K562 (cell line): ENCODE measurements around the gene CRYBA1. TPM values are rescaled to one million over a fixed set of nuclear protein-coding genes. Genes with fewer than 3 reads are reported as not detected.

Experiments used
- FIP1L1 ChIP-seq: fragments of 200-400 bp; formaldehyde crosslinking; IDR thresholded peaks from 2 replicates; pipeline ENCODE4 v1.6.1; 2018; ENCODE audit warnings: mild to moderate bottlenecking, low read depth, low read length; ENCODE audit not compliant: poor library complexity, severe bottlenecking
- HCFC1 ChIP-seq: IDR thresholded peaks from 2 replicates; pipeline ENCODE4 v1.6.1; 2012; ENCODE audit warnings: low read depth, low read length, improper control_type of control experiment
- HMG20B ChIP-seq: fragments of 250-450 bp; sonication (Bioruptor Pico); IDR thresholded peaks from 2 replicates; pipeline ENCODE4 v1.5.0; 2021; ENCODE audit warnings: mild to moderate bottlenecking
- JUND ChIP-seq, 2 experiments: IDR thresholded peaks; 2 replicates in 1 of 2; 3 replicates in 1 of 2; pipeline ENCODE4 v1.6.1; 2011; ENCODE audit warnings: borderline replicate concordance in 2 of 2, low read depth in 2 of 2, low read length in 2 of 2, improper control_type of control experiment in 1 of 2, missing biosample characterization in 1 of 2, missing genetic modification characterization in 1 of 2, missing genetic modification reagents in 1 of 2
- MEF2A ChIP-seq: IDR thresholded peaks from 2 replicates; pipeline ENCODE4 v1.6.1; 2011; ENCODE audit warnings: low read depth, mild to moderate bottlenecking, low read length, moderate library complexity; ENCODE audit not compliant: control insufficient read depth
- MYBL2 ChIP-seq, 2 experiments: fragments of 450-650 bp in 1 of 2; sonication (generic) in 1 of 2; formaldehyde crosslinking in 1 of 2; IDR thresholded peaks; 2 replicates each; pipeline versions ENCODE4 v1.6.1 to v1.8.1; 2017 to 2022; ENCODE audit warnings: borderline replicate concordance in 1 of 2, inconsistent platforms in 1 of 2, low read depth in 1 of 2, mild to moderate bottlenecking in 1 of 2, missing genetic modification reagents in 1 of 2, moderate library complexity in 1 of 2
- POLR2G ChIP-seq: fragments of 200-400 bp; formaldehyde crosslinking; IDR thresholded peaks from 2 replicates; pipeline ENCODE4 v1.6.1; 2017; ENCODE audit warnings: low read depth, mild to moderate bottlenecking, antibody characterized with exemption, low read length, moderate library complexity
- RAD21 ChIP-seq, 2 experiments: fragments of 250-450 bp in 1 of 2; fragments of 450-650 bp in 1 of 2; sonication (Bioruptor Pico) in 1 of 2; formaldehyde crosslinking in 1 of 2; IDR thresholded peaks in 1 of 2; conservative IDR thresholded peaks in 1 of 2; 2 replicates each; pipeline versions ENCODE4 v1.4.0 to v1.8.0; 2020 to 2022; ENCODE audit warnings: mild to moderate bottlenecking in 2 of 2, moderate library complexity in 1 of 2
- RBM22 ChIP-seq: fragments of 200-400 bp; formaldehyde crosslinking; IDR thresholded peaks from 2 replicates; pipeline ENCODE4 v1.6.1; 2018; ENCODE audit warnings: low read length, low read depth; ENCODE audit not compliant: poor library complexity, severe bottlenecking
- RBM34 ChIP-seq: fragments of 200-400 bp; formaldehyde crosslinking; IDR thresholded peaks from 2 replicates; pipeline ENCODE4 v1.6.1; 2018; ENCODE audit warnings: low read length, borderline replicate concordance; ENCODE audit not compliant: insufficient read depth
- SMAD1 ChIP-seq: fragments of 150-350 bp; IDR thresholded peaks from 2 replicates; pipeline ENCODE4 v1.6.1; 2014; ENCODE audit warnings: low read length, low read depth; ENCODE audit not compliant: partially characterized antibody
- STAT5B ChIP-seq: fragments of 250-450 bp; sonication (Bioruptor Pico); IDR thresholded peaks from 2 replicates; pipeline ENCODE4 v1.8.0; 2021; ENCODE audit warnings: mild to moderate bottlenecking, inconsistent platforms
- TCF7L2 ChIP-seq: fragments of 150-350 bp; IDR thresholded peaks from 2 replicates; pipeline ENCODE4 v1.6.1; 2016; ENCODE audit warnings: low read depth, mild to moderate bottlenecking, low read length, moderate library complexity
- TEAD2 ChIP-seq: fragments of 450-650 bp; IDR thresholded peaks from 2 replicates; pipeline ENCODE4 v1.6.1; 2016; ENCODE audit warnings: missing genetic modification characterization, control low read depth, missing compliant biosample characterization
- TRIM28 ChIP-seq: fragments of 450-650 bp; IDR thresholded peaks from 2 replicates; pipeline ENCODE4 v1.6.1; 2017
- XRCC4 ChIP-seq: IDR thresholded peaks from one replicate; pipeline ENCODE4 v1.6.1; 2011; ENCODE audit not compliant: insufficient read depth, insufficient read length; ENCODE audit errors: extremely low read depth
- ZNF124 ChIP-seq: sonication (generic); formaldehyde crosslinking; IDR thresholded peaks from 2 replicates; pipeline ENCODE4 v1.8.1; 2022; ENCODE audit warnings: missing genetic modification reagents
- ZNF197 ChIP-seq: fragments of 200-800 bp; sonication (Bioruptor generic); IDR thresholded peaks from 2 replicates; pipeline ENCODE4 v1.6.1; 2016; ENCODE audit warnings: low read depth, missing genetic modification characterization, missing compliant biosample characterization
- ZNF507 ChIP-seq: conservative IDR thresholded peaks from 2 replicates; pipeline ENCODE4 v1.6.1; 2017; ENCODE audit warnings: missing genetic modification characterization, missing compliant biosample characterization
- ZNF75A ChIP-seq: fragments of 450-650 bp; formaldehyde crosslinking; IDR thresholded peaks from 2 replicates; pipeline ENCODE4 v1.4.0; 2020; ENCODE audit warnings: mild to moderate bottlenecking
- polyA plus RNA-seq, 8 experiments: library from polyadenylated mRNA; depleted of rRNA in 4 of 8; stranded (reverse) in 5 of 8; unstranded in 3 of 8; fragments of >200 nt; fragmentation: Nextera tagmentation in 2 of 8; fragmentation: Illumina TruSeq in 1 of 8; extraction: Ambion mirVana in 2 of 8; extraction: Trizol in 1 of 8; gene quantifications; 2 replicates each; pipeline versions ENCODE4 v1.2.1 to v1.2.3, GENCODE V29; 2011 to 2014; ENCODE audit warnings: inconsistent platforms in 1 of 8, missing spikeins in 1 of 8
- total RNA-seq, 7 experiments: library from RNA; depleted of rRNA in 6 of 7; stranded (reverse); fragments of >200 nt in 6 of 7; fragmentation: Illumina TruSeq in 2 of 7; extraction: Trizol in 2 of 7; gene quantifications; 2 replicates each; pipeline versions ENCODE4 v1.2.1 to v1.2.3, GENCODE V29; 2011 to 2021; ENCODE audit warnings: low replicate concordance in 1 of 7
- TF ChIP-seq, protein P1 (sequence below): fragments of 450-650 bp; IDR thresholded peaks from 2 replicates; pipeline ENCODE4 v1.6.1; 2016
- TF ChIP-seq, protein P2 (sequence below): fragments of 450-650 bp; IDR thresholded peaks from 2 replicates; pipeline ENCODE4 v1.6.1; 2016; ENCODE audit warnings: antibody characterized with exemption
- TF ChIP-seq, protein P3 (sequence below), 2 experiments: IDR thresholded peaks; 2 replicates each; pipeline ENCODE4 v1.6.1; 2012; ENCODE audit warnings: improper control_type of control experiment in 2 of 2, low read depth in 2 of 2, low read length in 2 of 2, borderline replicate concordance in 1 of 2

CRYBA1 gene
- total and polyA plus RNA-seq, 9 of the 15 experiments (the other 6 are each of a cell fraction or from before 2014, with no cell fraction given), result not detected

DNA sequence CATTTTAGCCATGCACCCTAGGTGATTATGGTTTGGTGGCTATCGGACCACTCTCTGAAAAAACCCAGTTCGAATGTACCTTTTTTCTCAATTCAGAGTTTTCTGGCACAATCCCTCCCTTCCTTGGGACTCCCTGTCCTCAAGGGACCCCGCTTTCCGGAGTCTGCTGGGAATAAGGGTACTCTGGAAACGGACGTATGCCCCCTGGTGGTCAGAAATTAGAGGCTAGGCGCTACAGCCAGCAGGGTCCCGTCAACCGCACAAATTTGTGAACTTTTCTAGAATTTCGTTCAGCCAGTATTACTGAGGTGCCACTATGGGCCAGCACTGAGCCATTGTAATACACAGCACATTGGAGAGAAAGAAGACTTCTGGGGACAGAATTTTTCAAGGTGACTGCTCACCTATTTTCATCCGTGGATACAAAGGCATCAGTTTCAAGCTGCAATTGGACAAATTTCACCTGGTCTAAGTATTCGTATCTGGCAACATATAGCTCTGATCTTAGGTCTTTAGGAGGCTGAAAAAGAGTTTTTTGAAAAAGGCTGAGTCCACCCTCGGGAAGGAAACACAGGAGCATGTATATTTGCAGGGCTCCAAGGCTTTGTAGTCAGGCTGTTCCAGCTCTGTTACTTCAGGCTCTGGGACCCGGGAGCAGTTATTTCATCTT is 27.1 kb upstream of the CRYBA1 start (continued):
- no peak for TF ChIP-seq HCFC1
- no peak for TF ChIP-seq TCF7L2
- TF ChIP-seq STAT5B, result no peak
- no peak for TF ChIP-seq TEAD2 (tag)
- TF ChIP-seq MYBL2 (IDR thresholded peaks at IDR 0.05; ENCODE audit: low read depth), result no peak
- no peak for TF ChIP-seq MYBL2 (CRISPR knock-in tag; IDR thresholded peaks at IDR 0.05; ENCODE audit: borderline replicate concordance)
- TF ChIP-seq FIP1L1, result no peak
- TF ChIP-seq XRCC4, result no peak
- TF ChIP-seq, protein P1, sequence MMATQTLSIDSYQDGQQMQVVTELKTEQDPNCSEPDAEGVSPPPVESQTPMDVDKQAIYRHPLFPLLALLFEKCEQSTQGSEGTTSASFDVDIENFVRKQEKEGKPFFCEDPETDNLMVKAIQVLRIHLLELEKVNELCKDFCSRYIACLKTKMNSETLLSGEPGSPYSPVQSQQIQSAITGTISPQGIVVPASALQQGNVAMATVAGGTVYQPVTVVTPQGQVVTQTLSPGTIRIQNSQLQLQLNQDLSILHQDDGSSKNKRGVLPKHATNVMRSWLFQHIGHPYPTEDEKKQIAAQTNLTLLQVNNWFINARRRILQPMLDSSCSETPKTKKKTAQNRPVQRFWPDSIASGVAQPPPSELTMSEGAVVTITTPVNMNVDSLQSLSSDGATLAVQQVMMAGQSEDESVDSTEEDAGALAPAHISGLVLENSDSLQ, result no peak
- no peak for TF ChIP-seq HMG20B (CRISPR knock-in tag)
- TF ChIP-seq, protein P2, sequence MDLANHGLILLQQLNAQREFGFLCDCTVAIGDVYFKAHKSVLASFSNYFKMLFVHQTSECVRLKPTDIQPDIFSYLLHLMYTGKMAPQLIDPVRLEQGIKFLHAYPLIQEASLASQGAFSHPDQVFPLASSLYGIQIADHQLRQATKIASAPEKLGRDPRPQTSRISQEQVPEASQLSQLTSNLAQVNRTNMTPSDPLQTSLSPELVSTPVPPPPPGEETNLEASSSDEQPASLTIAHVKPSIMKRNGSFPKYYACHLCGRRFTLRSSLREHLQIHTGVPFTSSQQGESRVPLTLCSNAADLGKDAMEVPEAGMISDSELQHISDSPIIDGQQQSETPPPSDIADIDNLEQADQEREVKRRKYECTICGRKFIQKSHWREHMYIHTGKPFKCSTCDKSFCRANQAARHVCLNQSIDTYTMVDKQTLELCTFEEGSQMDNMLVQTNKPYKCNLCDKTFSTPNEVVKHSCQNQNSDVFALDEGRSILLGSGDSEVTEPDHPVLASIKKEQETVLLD, result no peak
- TF ChIP-seq, protein P3, sequence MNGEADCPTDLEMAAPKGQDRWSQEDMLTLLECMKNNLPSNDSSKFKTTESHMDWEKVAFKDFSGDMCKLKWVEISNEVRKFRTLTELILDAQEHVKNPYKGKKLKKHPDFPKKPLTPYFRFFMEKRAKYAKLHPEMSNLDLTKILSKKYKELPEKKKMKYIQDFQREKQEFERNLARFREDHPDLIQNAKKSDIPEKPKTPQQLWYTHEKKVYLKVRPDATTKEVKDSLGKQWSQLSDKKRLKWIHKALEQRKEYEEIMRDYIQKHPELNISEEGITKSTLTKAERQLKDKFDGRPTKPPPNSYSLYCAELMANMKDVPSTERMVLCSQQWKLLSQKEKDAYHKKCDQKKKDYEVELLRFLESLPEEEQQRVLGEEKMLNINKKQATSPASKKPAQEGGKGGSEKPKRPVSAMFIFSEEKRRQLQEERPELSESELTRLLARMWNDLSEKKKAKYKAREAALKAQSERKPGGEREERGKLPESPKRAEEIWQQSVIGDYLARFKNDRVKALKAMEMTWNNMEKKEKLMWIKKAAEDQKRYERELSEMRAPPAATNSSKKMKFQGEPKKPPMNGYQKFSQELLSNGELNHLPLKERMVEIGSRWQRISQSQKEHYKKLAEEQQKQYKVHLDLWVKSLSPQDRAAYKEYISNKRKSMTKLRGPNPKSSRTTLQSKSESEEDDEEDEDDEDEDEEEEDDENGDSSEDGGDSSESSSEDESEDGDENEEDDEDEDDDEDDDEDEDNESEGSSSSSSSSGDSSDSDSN (IDR thresholded peaks at IDR 0.05; ENCODE audit: borderline replicate concordance in 1 of 2, low read depth in 2 of 2, low read length in 2 of 2), result no peak
- TF ChIP-seq SMAD1, result no peak
- TF ChIP-seq RBM34, result no peak
- no peak for TF ChIP-seq RBM22
- TF ChIP-seq MEF2A, result no peak
- no peak for TF ChIP-seq POLR2G
- TF ChIP-seq ZNF507 (tag), result no peak
- no peak for TF ChIP-seq ZNF75A (CRISPR knock-in tag)
- TF ChIP-seq JUND (IDR thresholded peaks at IDR 0.05; ENCODE audit: borderline replicate concordance, low read depth, low read length), result peak; percentile 27; the same call in 1 of the 2 replicates
- peak; percentile 36; the same call in 2 of the 3 replicates for TF ChIP-seq JUND (tag; IDR thresholded peaks at IDR 0.05; ENCODE audit: borderline replicate concordance, low read depth, low read length)
- no peak for TF ChIP-seq ZNF197 (CRISPR knock-in tag)
- no peak for TF ChIP-seq ZNF124 (CRISPR knock-in tag)
- no peak for TF ChIP-seq TRIM28
- peak; percentile 82 to 90 for TF ChIP-seq RAD21 (CRISPR knock-in tag; conservative IDR thresholded peaks at IDR 0.05 in 1 of 2, IDR thresholded peaks at IDR 0.05 in 1 of 2)
